ENCODE measurements around the gene TACC3.
A peak's percentile ranks its signal among the peaks of the same experiment; 100 is the strongest.

TACC3 gene

GRCh38 chr4:1778642-1779392 lies 57.5 kb downstream of the TACC3 start:
- ATAC-seq: no peak

- ATAC-seq: no peak
Measured at GRCh38 chr4:1779588-1780382, 58.5 kb downstream of the TACC3 start.

- ATAC-seq: no peak
Measured at GRCh38 chr4:1780435-1780834, 59.1 kb downstream of the TACC3 start.

DNA sequence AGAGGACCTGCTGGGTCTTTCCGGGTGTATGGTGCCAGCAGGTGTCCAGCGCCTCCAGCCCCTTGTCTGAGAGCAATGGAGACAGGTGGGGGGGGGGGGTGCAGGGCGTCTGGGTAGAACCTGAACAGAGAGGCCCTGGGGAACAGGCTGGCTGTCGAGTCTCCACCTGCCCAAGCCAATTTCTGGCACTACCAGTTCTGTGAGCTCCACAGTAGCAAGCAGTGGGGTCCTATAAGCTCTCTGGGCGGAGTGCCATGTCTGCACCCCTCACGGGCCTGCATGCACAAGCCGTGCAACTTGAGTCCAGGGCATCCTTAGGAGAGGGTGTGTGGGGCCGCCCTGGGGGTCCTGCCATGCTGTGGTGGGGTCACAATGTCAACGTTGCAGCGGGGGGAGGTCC lies 61.7 kb downstream of the TACC3 start:
- ATAC-seq: no peak

GRCh38 chr4:1783970-1784369 lies 62.6 kb downstream of the TACC3 start:
- no peak for ATAC-seq

GRCh38 chr4:1784395-1784788 lies 63.1 kb downstream of the TACC3 start:
- no peak for ATAC-seq

DNA sequence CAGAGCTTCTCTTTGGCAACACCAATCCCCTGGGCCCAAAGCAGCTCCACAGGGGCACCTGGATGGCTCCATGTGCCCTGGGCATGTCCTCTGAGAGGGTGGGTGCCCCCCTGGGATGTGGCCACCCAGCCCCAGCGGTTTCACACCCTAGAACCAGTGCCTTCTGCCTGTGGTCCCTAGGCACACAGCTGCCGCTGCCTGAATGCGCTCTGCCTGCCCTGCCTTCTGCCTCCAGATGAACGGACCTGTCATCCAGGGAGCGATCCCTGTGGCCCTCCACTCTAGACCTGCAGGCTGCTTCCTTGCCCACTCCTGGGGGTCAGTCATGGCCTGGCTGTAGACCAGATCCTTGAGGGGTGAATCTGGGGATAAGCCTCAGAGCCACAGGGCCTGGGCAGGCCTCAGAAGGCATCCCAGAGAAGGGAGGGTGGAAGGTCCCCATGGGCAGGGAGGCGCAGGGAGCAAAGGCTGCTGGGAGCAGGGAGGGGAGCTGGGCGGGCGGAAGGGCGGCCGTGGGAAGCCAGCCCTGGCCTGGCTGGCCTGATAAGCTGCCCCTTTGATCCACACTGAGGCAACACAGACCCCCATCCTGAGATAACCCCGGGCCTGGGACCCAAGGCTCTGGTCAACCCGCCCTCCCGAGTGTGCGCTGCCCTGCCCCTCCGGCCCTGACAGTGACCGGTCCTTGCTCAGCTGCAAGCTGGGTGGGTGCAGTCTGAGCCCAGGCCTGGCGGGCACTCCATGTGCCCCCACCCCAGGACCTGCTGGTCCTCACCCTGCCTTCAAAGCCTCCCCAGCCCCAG lies 63.7 kb downstream of the TACC3 start:
- ATAC-seq: no peak

GRCh38 chr4:1785592-1785991 lies 64.3 kb downstream of the TACC3 start:
- no peak for ATAC-seq

- no peak for ATAC-seq
Measured at GRCh38 chr4:1786544-1787362, 65.4 kb downstream of the TACC3 start.

DNA sequence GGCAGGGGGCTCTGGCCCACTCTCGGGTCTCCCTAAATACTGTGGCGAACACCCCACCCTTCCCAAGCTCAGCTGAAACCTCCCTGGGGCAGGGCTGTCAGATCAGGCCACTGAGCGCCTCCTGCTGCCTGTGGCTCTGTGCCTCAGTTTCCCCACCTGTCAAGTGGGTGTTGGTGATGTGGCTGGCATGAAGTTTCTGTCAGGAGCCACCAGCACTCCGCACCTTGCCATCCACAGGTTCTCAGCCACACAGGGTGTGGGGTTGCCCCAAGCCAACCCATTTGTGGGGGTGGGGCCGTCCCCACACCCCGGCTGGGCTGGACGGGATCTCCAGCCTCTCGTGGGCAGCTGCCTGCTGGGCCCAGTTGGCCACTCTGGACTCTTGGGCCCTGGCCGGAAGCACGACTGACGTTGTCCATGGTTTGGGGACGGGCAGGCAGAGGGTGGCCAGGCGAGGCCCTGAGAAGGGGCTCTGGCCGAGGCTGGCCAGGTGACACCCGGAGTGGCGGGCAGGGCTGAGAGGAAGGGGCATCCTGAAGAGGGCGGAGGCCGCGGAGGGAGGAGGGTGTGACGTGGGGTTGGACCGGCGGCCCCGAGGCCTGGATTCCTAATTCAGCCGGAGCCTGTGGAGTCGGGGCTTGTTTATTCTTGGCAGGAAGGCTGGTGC lies 66.2 kb downstream of the TACC3 start:
- no peak for ATAC-seq

DNA sequence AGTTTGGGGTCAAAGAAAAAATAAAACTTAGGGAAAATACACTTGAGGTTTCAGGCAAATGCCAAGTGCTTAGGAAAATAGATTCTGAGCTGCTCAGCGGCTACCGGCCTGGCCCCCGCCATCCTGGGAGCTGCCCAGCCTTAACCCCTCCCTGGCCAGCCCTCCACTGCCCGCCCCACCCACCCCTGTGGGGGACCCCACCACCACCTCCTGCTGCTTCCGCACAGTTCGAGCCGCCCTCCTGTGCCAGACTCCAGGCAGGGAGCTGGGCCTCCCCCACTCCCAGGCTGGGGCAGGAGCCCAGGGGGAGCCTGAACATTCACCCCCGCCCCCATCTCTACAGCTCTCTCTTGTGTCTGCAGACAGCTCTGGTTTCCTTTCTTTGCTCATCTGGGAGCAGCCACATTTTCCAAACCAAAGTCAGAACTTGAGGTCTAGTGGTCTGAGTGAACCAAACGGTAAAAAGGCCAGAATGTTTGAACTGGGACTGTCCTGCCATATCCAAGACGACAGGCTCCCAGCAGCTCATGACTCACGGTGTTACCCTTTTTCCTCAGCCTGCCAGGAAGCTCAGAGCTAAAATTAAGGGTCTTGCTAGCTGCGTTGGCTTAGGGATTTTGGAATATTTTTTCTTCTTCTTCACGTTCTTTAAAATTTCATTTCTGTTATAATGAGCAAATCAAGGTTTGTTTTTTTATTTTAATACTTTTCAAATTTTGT lies 67.1 kb downstream of the TACC3 start:
- ATAC-seq: no peak

DNA sequence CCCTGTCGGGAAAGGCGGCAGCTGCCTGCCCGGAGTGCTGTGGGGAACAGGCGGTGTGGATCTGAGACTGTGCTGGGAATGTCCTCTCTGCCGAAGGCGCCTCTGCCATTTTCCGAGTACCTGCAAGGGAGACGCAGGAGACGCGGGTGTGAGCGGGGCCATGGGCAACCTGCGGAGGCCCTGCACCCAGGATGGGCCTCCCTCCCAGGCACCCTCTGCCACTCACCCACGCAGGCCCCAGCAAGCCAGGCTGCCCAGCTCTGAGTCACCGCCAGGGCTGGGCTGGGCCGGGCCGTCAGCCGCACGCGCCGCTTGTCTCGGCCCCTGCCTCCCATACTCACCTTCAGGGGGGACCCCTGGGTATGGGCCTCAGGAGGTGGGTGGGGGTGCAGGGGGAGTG lies 68.2 kb downstream of the TACC3 start:
- ATAC-seq: no peak

GRCh38 chr4:1790005-1790404 lies 68.7 kb downstream of the TACC3 start:
- ATAC-seq: no peak

DNA sequence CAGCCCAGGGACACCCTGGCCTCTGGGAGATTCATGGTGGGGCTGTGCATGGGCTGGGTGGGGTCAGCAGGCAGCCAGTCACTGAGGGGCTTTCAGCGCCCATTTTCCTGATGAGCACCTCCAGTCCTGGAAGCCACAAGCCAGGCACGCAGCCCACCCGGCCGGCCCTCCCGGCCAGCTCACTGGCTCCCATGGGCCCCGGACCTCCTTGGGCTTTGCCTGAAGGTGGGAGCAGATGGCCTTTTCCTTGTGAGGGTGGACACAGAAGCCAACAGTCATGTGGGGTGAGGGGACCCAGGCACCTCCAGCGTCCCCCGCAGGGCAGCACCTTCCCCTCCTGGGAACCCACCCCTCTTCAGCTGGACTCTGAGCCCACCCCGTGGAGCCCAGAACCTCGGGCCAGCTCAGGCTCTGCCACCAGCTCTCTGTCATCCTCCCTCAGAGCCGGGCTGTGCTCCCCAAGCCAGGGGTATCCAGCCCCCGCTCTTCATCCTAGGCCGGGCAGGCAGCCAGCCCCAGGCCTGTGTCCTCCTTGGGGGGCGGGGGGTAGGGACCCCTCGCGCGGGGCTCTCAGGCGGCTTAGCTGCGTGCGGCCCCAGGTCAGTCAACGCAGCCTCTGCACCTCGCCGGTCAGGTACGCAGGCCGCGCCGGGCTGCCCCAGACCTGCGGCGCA lies 71.0 kb downstream of the TACC3 start:
- no peak for ATAC-seq

- ATAC-seq: peak; percentile 65 to 76
Measured at GRCh38 chr4:1792832-1793495, 71.6 kb downstream of the TACC3 start, which contains the start of gene FGFR3. FGFR3 (plus strand) TSS chr4:1793293; CDS start chr4:1793935, 642 bp downstream.

- ATAC-seq: peak; percentile 25 to 30
Measured at GRCh38 chr4:1793496-1793840, 72.1 kb downstream of the TACC3 start.

- no peak for ATAC-seq
Measured at GRCh38 chr4:1793940-1794808, 72.9 kb downstream of the TACC3 start.

All from activated CD4-positive, CD25-positive, alpha-beta regulatory T cell treated with anti-CD3 and anti-CD28 coated beads, Interleukin-2, amount 50 U/mL, for 24 hours (primary cell).